Smooth muscle cell (in vitro differentiated cells): ENCODE results near the gene PRRX2. TPM values are rescaled to one million over a fixed set of nuclear protein-coding genes. Genes with fewer than 3 reads are reported as not detected.

Experiments
- DNase-seq: peaks from one replicate; lab custom pipeline; 2025; ENCODE audit not compliant: unreplicated experiment; lab: John Stamatoyannopoulos, UW
- H2AFZ ChIP-seq: fragments of 200-600 bp; sonication (generic); 2 replicates; pipeline ENCODE4 v1.6.0; 2016; ENCODE audit warnings: antibody characterized with exemption, low read depth, mild to moderate bottlenecking
- H3F3A ChIP-seq: fragments of 200-600 bp; sonication (generic); 2 replicates; pipeline ENCODE4 v1.6.0; 2017; ENCODE audit warnings: antibody characterized with exemption, low read depth
- H3K27ac ChIP-seq: fragments of 200-600 bp; sonication (generic); 2 replicates; pipeline ENCODE4 v1.5.1; 2016; ENCODE audit warnings: low read depth, mild to moderate bottlenecking
- H3K27me3 ChIP-seq: fragments of 200-600 bp; sonication (generic); 2 replicates; pipeline ENCODE4 v1.6.1; 2016; ENCODE audit warnings: low read depth, mild to moderate bottlenecking
- H3K36me3 ChIP-seq: fragments of 200-600 bp; sonication (generic); 2 replicates; pipeline ENCODE4 v1.5.1; 2016; ENCODE audit warnings: low read depth
- H3K4me1 ChIP-seq: fragments of 200-600 bp; sonication (generic); 2 replicates; pipeline ENCODE4 v1.5.1; 2016; ENCODE audit warnings: low read depth
- H3K4me2 ChIP-seq: fragments of 200-600 bp; sonication (generic); 2 replicates; pipeline ENCODE4 v1.6.0; 2016; ENCODE audit warnings: mild to moderate bottlenecking
- H3K4me3 ChIP-seq: fragments of 200-600 bp; sonication (generic); 2 replicates; pipeline ENCODE4 v1.5.1; 2016; ENCODE audit warnings: mild to moderate bottlenecking
- H3K79me2 ChIP-seq: fragments of 200-600 bp; sonication (generic); 2 replicates; pipeline ENCODE4 v1.6.0; 2016; ENCODE audit warnings: low read depth, mild to moderate bottlenecking
- H3K9ac ChIP-seq: fragments of 200-600 bp; sonication (generic); 2 replicates; pipeline ENCODE4 v1.6.0; 2016; ENCODE audit warnings: low read depth
- H3K9me3 ChIP-seq: fragments of 200-600 bp; sonication (generic); replicated peaks from 2 replicates; pipeline ENCODE4 v1.5.1; 2016; ENCODE audit warnings: low read depth
- H4K20me1 ChIP-seq: fragments of 200-600 bp; sonication (generic); 2 replicates; pipeline ENCODE4 v1.6.0; 2016; ENCODE audit warnings: low read depth
- CTCF ChIP-seq: fragments of 200-600 bp; sonication (generic); IDR thresholded peaks from 2 replicates; pipeline ENCODE4 v1.5.1; 2017; ENCODE audit warnings: borderline replicate concordance, mild to moderate bottlenecking, antibody characterized with exemption; ENCODE audit not compliant: insufficient read depth, poor library complexity, severe bottlenecking
- WGBS: methylation state at CpG from one replicate; pipeline ENCODE4 v1.1.7; 2016; ENCODE audit warnings: low lambda C conversion rate; 5-methylcytosine and 5-hydroxymethylcytosine counted together
- polyA plus RNA-seq: library from polyadenylated mRNA; unstranded; fragments of >200 nt; fragmentation: Nextera tagmentation; extraction: Ambion mirVana; gene quantifications from 2 replicates; pipeline ENCODE4 v1.2.1, GENCODE V29; 2016
- total RNA-seq: library from RNA; depleted of rRNA; stranded (reverse); fragments of >200 nt; gene quantifications from 2 replicates; pipeline ENCODE4 v1.2.3, GENCODE V29; 2014

PRRX2 gene
- total and polyA plus RNA-seq, 2 experiments from 2014 or later, result 87.7 to 234 TPM

DNA sequence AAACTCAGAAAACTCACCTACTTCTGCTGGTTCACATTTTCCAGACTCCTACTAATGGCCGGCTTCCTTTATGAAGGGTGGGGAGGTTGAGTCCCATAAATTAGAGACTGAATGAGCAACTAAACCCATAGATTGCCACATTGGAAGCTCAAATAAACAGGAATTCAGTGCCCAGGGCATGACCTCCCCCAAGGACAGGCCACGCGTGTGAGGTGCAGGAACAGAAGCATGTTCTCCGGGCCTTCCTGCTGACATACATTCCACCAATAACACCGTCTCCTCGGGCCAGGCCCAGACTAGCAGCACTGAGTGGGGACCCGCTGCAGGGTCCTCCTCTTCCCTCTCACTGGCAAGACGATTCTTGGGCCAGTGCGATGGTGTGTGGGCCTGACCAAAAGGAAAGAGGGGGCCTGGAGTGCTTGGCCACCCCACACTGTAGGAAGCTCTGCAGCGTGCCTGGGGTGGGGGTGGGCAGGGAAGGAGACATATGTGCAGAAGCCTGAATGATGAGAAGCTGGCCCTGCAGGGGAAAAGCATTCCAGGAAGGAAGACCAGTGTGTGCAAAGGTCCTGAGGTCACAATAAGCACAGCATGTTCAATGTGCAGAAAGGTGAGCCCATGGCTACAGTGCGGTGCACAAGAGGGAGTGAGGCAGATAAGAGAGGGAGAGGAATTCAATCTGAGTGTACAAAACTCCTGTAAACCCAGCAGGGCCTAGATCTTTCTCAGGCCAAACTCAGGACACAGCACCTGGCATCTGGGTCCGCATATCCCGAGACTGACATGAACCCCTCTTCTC, 75.4 kb downstream of the PRRX2 start:
- Histone ChIP-seq H4K20me1 (no peaks in the 10 kb centered on the region), H3K4me1 (peaks cover 8% of the 10 kb centered on the region), H3K4me3 (no peak overlapping the region), H2AFZ (no peak overlapping the region), H3K27me3 (no peaks in the 10 kb centered on the region), H3K36me3 (no peaks in the 10 kb centered on the region), H3K4me2 (no peak overlapping the region), H3K9me3 (no peaks in the 10 kb centered on the region), H3K27ac (no peak overlapping the region), H3K9ac (no peak overlapping the region), H3F3A (no peaks in the 10 kb centered on the region), H3K79me2 (no peaks in the 10 kb centered on the region)
- 95% methylated on average over 13 of the region's 13 CpGs for WGBS
- TF ChIP-seq CTCF, result no peak
- DNase-seq, result no peak

DNA sequence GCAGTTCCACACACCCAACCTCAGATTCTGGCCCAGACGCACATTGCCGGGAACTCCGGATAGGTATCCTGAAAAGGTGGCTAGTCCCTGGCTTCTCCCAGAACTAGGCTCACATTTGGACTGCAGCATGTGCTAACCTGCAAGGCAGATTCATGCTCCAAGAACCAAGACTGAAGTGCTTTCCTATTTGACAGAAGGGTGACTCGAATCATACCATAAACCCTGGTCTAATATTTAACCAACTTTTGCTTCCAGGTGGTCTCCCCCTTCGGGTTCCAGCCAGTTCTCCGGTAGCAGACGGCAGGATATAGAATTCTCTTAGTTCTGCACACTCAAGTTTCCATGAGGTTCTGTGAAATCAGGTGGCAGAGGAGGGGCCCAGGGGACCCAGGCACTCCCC, 79.8 kb downstream of the PRRX2 start:
- peaks cover 9% of the 10 kb centered on the region for H3F3A ChIP-seq
- no peaks in the 10 kb centered on the region for H3K79me2 ChIP-seq
- no peak overlapping the region for H3K4me3 ChIP-seq
- WGBS, result 93% methylated on average over 7 of the region's 7 CpGs
- no peak overlapping the region for H3K9ac ChIP-seq
- H3K4me2 ChIP-seq, result no peak overlapping the region
- no peak for TF ChIP-seq CTCF
- H3K9me3 ChIP-seq, result no peaks in the 10 kb centered on the region
- H2AFZ ChIP-seq, result no peak overlapping the region
- no peak overlapping the region for H3K27ac ChIP-seq
- H3K36me3 ChIP-seq, result no peaks in the 10 kb centered on the region
- no peak for DNase-seq
- no peaks in the 10 kb centered on the region for H3K27me3 ChIP-seq
- peaks cover 5% of the 10 kb centered on the region for H3K4me1 ChIP-seq
- H4K20me1 ChIP-seq, result no peaks in the 10 kb centered on the region

GRCh38 chr9:129746092-129746777, 80.8 kb downstream of the PRRX2 start:
- Histone ChIP-seq H3K4me2 (no peak overlapping the region), H3F3A (peaks cover 9% of the 10 kb centered on the region), H3K79me2 (no peaks in the 10 kb centered on the region), H3K27ac (peak overlapping the region; percentile 48), H3K4me1 (peaks cover 5% of the 10 kb centered on the region), H3K4me3 (no peak overlapping the region), H3K27me3 (no peaks in the 10 kb centered on the region), H3K9me3 (no peaks in the 10 kb centered on the region), H3K36me3 (no peaks in the 10 kb centered on the region), H2AFZ (no peak overlapping the region), H3K9ac (no peak overlapping the region), H4K20me1 (no peaks in the 10 kb centered on the region)
- TF ChIP-seq CTCF, result no peak
- 68% methylated on average over 9 of the region's 9 CpGs for WGBS
- DNase-seq, result no peak
